PC-3 (cell line): ENCODE results near the gene CPZ. TPM values are rescaled to one million over a fixed set of nuclear protein-coding genes. Genes with fewer than 3 reads are reported as not detected.

Experiments
- ATAC-seq: fragments of 200-7000 bp; cut with Tn5 transposase; 2 replicates; pipeline ENCODE4 v1.9.1; 2020; ENCODE audit warnings: mild to moderate bottlenecking, moderate library complexity
- Bru-seq: library from RNA; stranded (reverse); fragments of 400-500 nt; gene quantifications from one replicate; lab custom pipeline; 2021; lab: Mats Ljungman, UMichigan
- BruChase-seq, 2 experiments: library from RNA; stranded (reverse); fragments of 400-500 nt; gene quantifications; one replicate each; lab custom pipeline; 2021; lab: Mats Ljungman, UMichigan
- BruUV-seq: library from RNA; stranded (reverse); fragments of 400-500 nt; replicated peaks from 2 replicates; lab custom pipeline; 2021; lab: Mats Ljungman, UMichigan
- CTCF ChIA-PET: fragments of 300-600 bp; sonication (Branson Sonifier 250); formaldehyde crosslinking; loops from one replicate; lab custom pipeline; 2022; ENCODE audit warnings: antibody characterized with exemption; lab: Charles Lee
- POLR2A ChIA-PET: fragments of 300-600 bp; sonication (Branson Sonifier 250); formaldehyde crosslinking; loops from one replicate; lab custom pipeline; 2022; ENCODE audit warnings: antibody characterized with exemption; ENCODE audit not compliant: unreplicated experiment; lab: Charles Lee
- DNase-seq: peaks from one replicate; pipeline ENCODE4 v3.0.0-alpha.2; 2015
- H2AFZ ChIP-seq: fragments of 300-600 bp; sonication (generic); 2 replicates; pipeline ENCODE4 v1.6.0; 2016; ENCODE audit warnings: antibody characterized with exemption, low read length
- H3F3A ChIP-seq: fragments of 300-600 bp; sonication (generic); one replicate; pipeline ENCODE4 v1.6.0; 2017; ENCODE audit warnings: antibody characterized with exemption, low read length, control low read depth, mild to moderate bottlenecking; ENCODE audit not compliant: unreplicated experiment
- H3K27ac ChIP-seq: fragments of 300-600 bp; sonication (generic); 2 replicates; pipeline ENCODE4 v1.5.1; 2016; ENCODE audit warnings: mild to moderate bottlenecking, low read length
- H3K27me3 ChIP-seq: fragments of 300-600 bp; sonication (generic); 2 replicates; pipeline ENCODE4 v1.6.1; 2016; ENCODE audit warnings: low read length, mixed read lengths
- H3K36me3 ChIP-seq: fragments of 300-600 bp; sonication (generic); 2 replicates; pipeline ENCODE4 v1.6.1; 2016; ENCODE audit warnings: low read depth, mixed run types, low read length, mixed read lengths
- H3K4me1 ChIP-seq: fragments of 300-600 bp; sonication (generic); 2 replicates; pipeline ENCODE4 v1.5.1; 2016; ENCODE audit warnings: low read length; ENCODE audit not compliant: insufficient read depth
- H3K4me2 ChIP-seq: fragments of 300-600 bp; sonication (generic); 2 replicates; pipeline ENCODE4 v1.6.0; 2016; ENCODE audit warnings: low read length
- H3K4me3 ChIP-seq: fragments of 300-600 bp; sonication (generic); 2 replicates; pipeline ENCODE4 v1.5.1; 2016; ENCODE audit warnings: mild to moderate bottlenecking, low read length, mixed read lengths
- H3K79me2 ChIP-seq: fragments of 300-600 bp; sonication (generic); 2 replicates; pipeline ENCODE4 v1.6.1; 2017; ENCODE audit warnings: low read length, mixed read lengths
- H3K9ac ChIP-seq: fragments of 300-600 bp; sonication (generic); 2 replicates; pipeline ENCODE4 v1.6.0; 2016; ENCODE audit warnings: mild to moderate bottlenecking, low read length
- H3K9me2 ChIP-seq: fragments of 300-600 bp; sonication (generic); replicated peaks from 2 replicates; pipeline ENCODE4 v1.6.1; 2016; ENCODE audit warnings: mixed run types, low read length, mixed read lengths
- H3K9me3 ChIP-seq: fragments of 300-600 bp; sonication (generic); 2 replicates; pipeline ENCODE4 v1.6.1; 2016; ENCODE audit warnings: low read length, mixed read lengths
- H4K20me1 ChIP-seq: fragments of 300-600 bp; sonication (generic); 2 replicates; pipeline ENCODE4 v1.6.1; 2016; ENCODE audit warnings: low read length, mixed read lengths
- CTCF ChIP-seq: fragments of 300-600 bp; sonication (generic); conservative IDR thresholded peaks from 2 replicates; pipeline ENCODE4 v1.5.1; 2017; ENCODE audit warnings: antibody characterized with exemption, low read depth, mild to moderate bottlenecking, low read length
- EZH2 ChIP-seq: fragments of 300-600 bp; sonication (generic); IDR thresholded peaks from one replicate; pipeline ENCODE4 v1.6.1; 2017; ENCODE audit warnings: antibody characterized with exemption, mild to moderate bottlenecking, low read length; ENCODE audit not compliant: unreplicated experiment
- EZH2phosphoT487 ChIP-seq: fragments of 300-600 bp; sonication (generic); IDR thresholded peaks from 2 replicates; pipeline ENCODE4 v1.6.1; 2018; ENCODE audit warnings: mild to moderate bottlenecking, antibody characterized with exemption, low read length, borderline replicate concordance
- intact Hi-C: fragments of 100-400 bp; cut with micrococcal nuclease; formaldehyde crosslinking; loops from 2 replicates; pipeline ENCODE4 v1.9.0; 2023
- long read RNA-seq: library from polyadenylated mRNA; unstranded; transcript quantifications from one replicate; pipeline ENCODE4 v2.0.0, GENCODE V29; 2021; ENCODE audit not compliant: unreplicated experiment
- total RNA-seq: library from RNA; depleted of rRNA; stranded (reverse); fragments of >200 nt; gene quantifications from 2 replicates; pipeline ENCODE4 v1.2.3, GENCODE V29; 2014; rRNA removed

CPZ gene
- total RNA-seq = 21.7 and 27.9 TPM in 2 replicates
- Bru-seq, nascent RNA = percentile 52 among the genes with signal in this experiment
- BruChase-seq, experiment 1, labeled RNA remaining after a 6-hour chase = percentile 58 among the genes with signal in this experiment
- BruChase-seq, experiment 2, labeled RNA remaining after a 2-hour chase = percentile 51 among the genes with signal in this experiment
- long read RNA-seq, transcript CPZ-202 (11 exons, 2,267 nt) = major isoform, 8 of 33 reads
- long read RNA-seq, partial matches to known transcripts = 14 of 33 reads
- long read RNA-seq, other reads (novel, unspliced or antisense) = 8 of 33 reads

- no peaks in the 10 kb centered on the region for H3K36me3 ChIP-seq
- ChIA-PET POLR2A (no interaction called here), CTCF (no interaction called here)
- no TSS peak for BruUV-seq
- peaks cover 7% of the 10 kb centered on the region; the same call in 1 of the 2 replicates for H3K4me1 ChIP-seq
- DNase-seq (peak; percentile 51), ATAC-seq (peak; percentile 73)
- H3K27ac ChIP-seq = no peak within 1 kb of the TSS
- H3K9ac ChIP-seq = peak within 1 kb of the TSS; percentile 58
- no peaks in the 10 kb centered on the region for H3K9me2 ChIP-seq
- intact Hi-C loops = loop anchor here (5.0 kb wide), 1 partner anchor 45 kb away; no protein-coding TSS in a partner anchor
- no peaks in the 10 kb centered on the region for H4K20me1 ChIP-seq
- H3F3A ChIP-seq = no peaks in the 10 kb centered on the region
- TF ChIP-seq EZH2phosphoT487 (no peak), CTCF (no peak), EZH2 (no peak)
- H3K9me3 ChIP-seq = no peaks in the 10 kb centered on the region
- peak within 1 kb of the TSS; percentile 70 for H2AFZ ChIP-seq
- H3K4me2 ChIP-seq = peak within 1 kb of the TSS; percentile 86
- peaks cover 21% of the 10 kb centered on the region; the same call in 1 of the 2 replicates for H3K79me2 ChIP-seq
- peak within 1 kb of the TSS; percentile 76 for H3K4me3 ChIP-seq
- H3K27me3 ChIP-seq = no peaks in the 10 kb centered on the region
These were observed at the start of gene CPZ for GRCh38 chr4:8592366-8593263. Gene CPZ (plus strand): TSS chr4:8592765. CDS start chr4:8592834, 69 bp downstream.

GRCh38 chr4:8542776-8543525, 49.6 kb upstream of the CPZ start:
- H3K9me2 ChIP-seq = no peaks in the 10 kb centered on the region
- H3F3A ChIP-seq = no peaks in the 10 kb centered on the region
- no peak overlapping the region for H3K9ac ChIP-seq
- DNase-seq (no peak), ATAC-seq (no peak)
- intact Hi-C loops = no loop called here
- H3K9me3 ChIP-seq = no peaks in the 10 kb centered on the region
- POLR2A ChIA-PET = no interaction called here
- H3K4me1 ChIP-seq = peaks cover 37% of the 10 kb centered on the region
- TF ChIP-seq EZH2phosphoT487 = no peak
- no peak for TF ChIP-seq EZH2
- TF ChIP-seq CTCF = no peak
- H2AFZ ChIP-seq = no peak overlapping the region
- H3K4me2 ChIP-seq = no peak overlapping the region
- CTCF ChIA-PET = no interaction called here
- BruUV-seq = no TSS peak
- H3K79me2 ChIP-seq = no peaks in the 10 kb centered on the region
- H4K20me1 ChIP-seq = no peaks in the 10 kb centered on the region
- H3K36me3 ChIP-seq = no peaks in the 10 kb centered on the region
- H3K4me3 ChIP-seq = no peak overlapping the region
- no peak overlapping the region for H3K27ac ChIP-seq
- no peaks in the 10 kb centered on the region for H3K27me3 ChIP-seq
